ENCODE results near the gene SLC15A1. TPM values are rescaled to one million over a fixed set of nuclear protein-coding genes. Genes with fewer than 3 reads are reported as not detected.

The SLC15A1 gene
- total RNA-seq, 1 experiment from 2014 or later, result 1.9 TPM

- Histone ChIP-seq H2AK5ac (ENCODE audit: insufficient read length, low read length) (no peak overlapping the region), H3K27me3 (ENCODE audit: insufficient read depth, low read length) (no peaks in the 10 kb centered on the region)
- H3K36me3 Mint-ChIP-seq (ENCODE audit: insufficient read depth in 1 of 3, low read depth in 3 of 3), result no peaks in the 10 kb centered on the region; a peak in 1 of 7 replicates
Measured at GRCh38 chr13:98783856-98784478, 31.5 kb upstream of the SLC15A1 start.

More at GRCh38 chr13:98783856-98784478, 31.5 kb upstream of the SLC15A1 start:
- Histone ChIP-seq H4K91ac (ENCODE audit: insufficient read length, low read depth, low read length) (no peak overlapping the region), H3T11ph (ENCODE audit: low read length) (no peak overlapping the region), H3K4me2 (ENCODE audit: insufficient read depth, insufficient read length, low read length) (no peak overlapping the region), H3K27ac (ENCODE audit: insufficient read length, low read depth, low read length) (no peak overlapping the region), H2BK12ac (ENCODE audit: insufficient read length, low read depth, low read length) (no peak overlapping the region), H3K9me3 (ENCODE audit: control insufficient read depth, low read depth, low read length) (no peaks in the 10 kb centered on the region), H3K79me1 (ENCODE audit: insufficient read depth, low read depth, low read length, poor library complexity, severe bottlenecking) (no peaks in the 10 kb centered on the region), H4K5ac (ENCODE audit: insufficient read length, low read depth, low read length) (no peak overlapping the region), H2AFZ (ENCODE audit: low read length) (no peak overlapping the region), H3K23me2 (ENCODE audit: insufficient read length, low read depth, low read length, poor library complexity, severe bottlenecking) (no peaks in the 10 kb centered on the region), H3K4ac (ENCODE audit: low read depth, low read length) (no peak overlapping the region), H2BK120ac (ENCODE audit: low read depth, low read length, poor library complexity, severe bottlenecking) (no peak overlapping the region), H2BK5ac (ENCODE audit: insufficient read length, low read length) (no peak overlapping the region), H2BK15ac (ENCODE audit: low read depth, low read length) (no peak overlapping the region), H4K20me1 (ENCODE audit: control insufficient read depth, insufficient read depth, insufficient read length) (no peaks in the 10 kb centered on the region), H3K14ac (ENCODE audit: insufficient read depth, low read length) (no peak overlapping the region), H3K18ac (ENCODE audit: insufficient read length, low read depth, low read length) (no peak overlapping the region), H3K79me2 (ENCODE audit: insufficient read depth, low read length) (0 out of 2 replicates have a peak, but pooled peaks cover 1% of the 10 kb centered on the region), H3K9ac (ENCODE audit: extremely low read depth, insufficient read length, low read length) (no peak overlapping the region), H4K8ac (replicated peaks; ENCODE audit: insufficient read length, low read depth, low read length) (no peak overlapping the region), H3K23ac (ENCODE audit: insufficient read length, low read depth, low read length) (no peak overlapping the region), H3K56ac (ENCODE audit: insufficient read length, low read depth, low read length) (no peak overlapping the region), H2BK20ac (ENCODE audit: low read depth, low read length, poor library complexity, severe bottlenecking) (no peak overlapping the region), H3K4me1 (ENCODE audit: insufficient read depth, low read length) (no peaks in the 10 kb centered on the region; the same call in 1 of the 2 replicates)
- peaks cover 4 to 9% of the 10 kb centered on the region in 2 experiments; a peak in 2 of 4 replicates for H3K4me1 Mint-ChIP-seq
- H3K27ac Mint-ChIP-seq, result no peak overlapping the region
- H3K4me3 Mint-ChIP-seq, result no peak overlapping the region
- DNase-seq, result no peak
- WGBS (ENCODE audit: extremely low coverage, insufficient read length, low lambda C conversion rate), result no CpG with 5 or more reads among the region's 12 CpGs
- no peak for TF ChIP-seq CTCF (conservative IDR thresholded peaks at IDR 0.05)
- H3K9me3 Mint-ChIP-seq, result peaks cover 0 to 2% of the 10 kb centered on the region in 2 experiments; a peak in 1 of 5 replicates
- H3K27me3 Mint-ChIP-seq (ENCODE audit: low read depth), result no peaks in the 10 kb centered on the region; the same call in 1 of the 2 replicates

All from H9 (cell line).